HepG2 (cell line): ENCODE data around the gene IFIH1. TPM values are rescaled to one million over a fixed set of nuclear protein-coding genes. Genes with fewer than 3 reads are reported as not detected.

Experiments
- ATAC-seq: fragments of 200-7000 bp; cut with Tn5 transposase; 3 replicates; pipeline ENCODE4 v1.9.1; 2020; ENCODE audit warnings: mild to moderate bottlenecking, moderate library complexity
- BruUV-seq: library from RNA; stranded (reverse); fragments of 400-500 nt; replicated peaks from 2 replicates; lab custom pipeline; 2021; lab: Mats Ljungman, UMichigan
- CTCF ChIA-PET: fragments of 300-600 bp; formaldehyde crosslinking; extraction: SDS; loops from one replicate; lab custom pipeline; 2021; ENCODE audit warnings: low total read pairs, inconsistent platforms, low intra/inter-chr PET ratio; lab: Yijun Ruan, JAX
- POLR2A ChIA-PET: fragments of 350-600 bp; sonication (Branson Sonifier 250); formaldehyde crosslinking; loops from one replicate; lab custom pipeline; 2020; ENCODE audit warnings: antibody characterized with exemption, inconsistent platforms; lab: Yijun Ruan, JAX
- DNase-seq: peaks from one replicate; pipeline ENCODE4 v3.0.0-alpha.2; 2015; ENCODE audit warnings: low spot score
- FAIRE-seq: peaks from 3 replicates; lab custom pipeline; 2011; peaks lifted over from hg19 to GRCh38; lab: Jason Lieb, UNC
- H2AFZ ChIP-seq: one replicate; pipeline ENCODE4 v1.6.1; 2011; ENCODE audit warnings: low read length, inconsistent platforms
- H3K27ac ChIP-seq: fragments of 300-600 bp; 3 replicates; pipeline ENCODE4 v1.8.0; 2011; ENCODE audit warnings: mixed run types, mild to moderate bottlenecking, mixed read lengths, low read length, inconsistent platforms; ENCODE audit not compliant: insufficient read depth; ENCODE audit errors: extremely low read length
- H3K27me3 ChIP-seq, 2 experiments: fragments of 200-600 bp in 1 of 2; 2 replicates in 1 of 2; 3 replicates in 1 of 2; pipeline versions ENCODE4 v1.6.0 to v1.8.0; 2011; ENCODE audit warnings: low read length in 2 of 2, mild to moderate bottlenecking in 2 of 2, moderate library complexity in 2 of 2, inconsistent platforms in 1 of 2; ENCODE audit not compliant: insufficient read depth in 2 of 2, control insufficient read depth in 1 of 2
- H3K36me3 ChIP-seq, 2 experiments: fragments of 200-600 bp in 1 of 2; replicated peaks in 1 of 2; 2 replicates in 1 of 2; 3 replicates in 1 of 2; pipeline versions ENCODE4 v1.5.1 to v1.8.0; 2011; ENCODE audit warnings: low read length in 2 of 2, inconsistent platforms in 1 of 2; ENCODE audit not compliant: insufficient read depth in 2 of 2, control insufficient read depth in 1 of 2
- H3K4me1 ChIP-seq: 2 replicates; pipeline ENCODE4 v1.5.1; 2012; ENCODE audit warnings: low read length, inconsistent platforms; ENCODE audit not compliant: insufficient read depth
- H3K4me2 ChIP-seq: 2 replicates; pipeline ENCODE4 v1.6.0; 2011; ENCODE audit warnings: low read depth, low read length, inconsistent platforms
- H3K4me3 ChIP-seq, 3 experiments: fragments of 200-600 bp in 1 of 3; sonication (generic), shearing (Covaris generic) in 1 of 3; replicated peaks in 1 of 3; 2 replicates each; pipeline ENCODE4 v1.5.1; 2011 to 2016; ENCODE audit warnings: low read length in 3 of 3, inconsistent platforms in 2 of 3, low read depth in 2 of 3, mild to moderate bottlenecking in 2 of 3, control low read depth in 1 of 3, mixed read lengths in 1 of 3; ENCODE audit not compliant: insufficient read depth in 1 of 3
- H3K79me2 ChIP-seq: one replicate; pipeline ENCODE4 v1.6.1; 2011; ENCODE audit warnings: low read length, inconsistent platforms; ENCODE audit not compliant: insufficient read depth
- H3K9ac ChIP-seq: 2 replicates; pipeline ENCODE4 v1.6.0; 2011; ENCODE audit warnings: mild to moderate bottlenecking, low read depth, low read length, inconsistent platforms; ENCODE audit not compliant: insufficient read depth
- H3K9me3 ChIP-seq: 2 replicates; pipeline ENCODE4 v1.5.1; 2012; ENCODE audit warnings: mild to moderate bottlenecking, low read length
- H4K20me1 ChIP-seq: 2 replicates; pipeline ENCODE4 v1.6.0; 2011; ENCODE audit warnings: inconsistent platforms, mild to moderate bottlenecking, low read length, moderate library complexity; ENCODE audit not compliant: insufficient read depth
- BRD4 ChIP-seq: sonication (generic); formaldehyde crosslinking; IDR thresholded peaks from 2 replicates; pipeline ENCODE4 v1.4.0; 2020; ENCODE audit warnings: missing genetic modification reagents
- FIP1L1 ChIP-seq: fragments of 200-400 bp; formaldehyde crosslinking; IDR thresholded peaks from 2 replicates; pipeline ENCODE4 v1.6.1; 2018; ENCODE audit warnings: low read depth, mild to moderate bottlenecking, low read length, moderate library complexity, borderline replicate concordance; ENCODE audit not compliant: insufficient read depth
- MAZ ChIP-seq, 2 experiments: sonication (generic) in 1 of 2; formaldehyde crosslinking in 1 of 2; IDR thresholded peaks; 2 replicates each; pipeline versions ENCODE4 v1.5.0 to v1.6.1; 2012 to 2020; ENCODE audit warnings: low read depth in 2 of 2, mild to moderate bottlenecking in 2 of 2, borderline replicate concordance in 1 of 2, improper control_type of control experiment in 1 of 2, low read length in 1 of 2, missing genetic modification reagents in 1 of 2, moderate library complexity in 1 of 2
- REPIN1 ChIP-seq: sonication (generic); formaldehyde crosslinking; IDR thresholded peaks from 2 replicates; pipeline ENCODE4 v1.8.0; 2022; ENCODE audit warnings: missing genetic modification reagents, low read depth, mild to moderate bottlenecking, borderline replicate concordance
- SPEN ChIP-seq: sonication (generic); formaldehyde crosslinking; IDR thresholded peaks from 2 replicates; pipeline ENCODE4 v1.5.1; 2020; ENCODE audit warnings: low read depth, mild to moderate bottlenecking, missing genetic modification reagents
- TCF12 ChIP-seq, 2 experiments: fragments of 450-650 bp in 1 of 2; sonication (generic) in 1 of 2; formaldehyde crosslinking in 1 of 2; IDR thresholded peaks; 2 replicates each; pipeline versions ENCODE4 v1.6.1 to v1.8.0; 2017 to 2022; ENCODE audit warnings: antibody characterized with exemption in 1 of 2, mild to moderate bottlenecking in 1 of 2, missing genetic modification reagents in 1 of 2, moderate library complexity in 1 of 2
- TEAD3 ChIP-seq: optimal IDR thresholded peaks from 2 replicates; pipeline ENCODE3; 2016; ENCODE audit warnings: borderline replicate concordance
- ZBTB21 ChIP-seq: sonication (generic); formaldehyde crosslinking; IDR thresholded peaks from 2 replicates; pipeline ENCODE4 v1.4.0; 2020; ENCODE audit warnings: missing genetic modification reagents
- ZNF329 ChIP-seq: sonication (generic); formaldehyde crosslinking; IDR thresholded peaks from 2 replicates; pipeline ENCODE4 v1.9.0; 2021; ENCODE audit warnings: low read depth, mild to moderate bottlenecking, missing genetic modification reagents
- ZNF430 ChIP-seq: sonication (generic); formaldehyde crosslinking; IDR thresholded peaks from 2 replicates; pipeline ENCODE4 v1.9.0; 2021; ENCODE audit warnings: mild to moderate bottlenecking, missing genetic modification reagents
- WGBS: methylation state at CpG from one replicate; pipeline ENCODE4 v1.1.6; 2017; ENCODE audit warnings: low lambda C conversion rate; 5-methylcytosine and 5-hydroxymethylcytosine counted together
- in situ Hi-C: cut with HindIII; loops from 2 replicates; pipeline ENCODE4 v1.10.0; 2017; ENCODE audit warnings: low pct_unique_long_range_greater_than_20kb; ENCODE audit not compliant: extremely low pct_ligation_motif_present
- intact Hi-C: fragments of 100-400 bp; cut with micrococcal nuclease; formaldehyde crosslinking; loops from one replicate; pipeline ENCODE4 v1.10.0; 2022; ENCODE audit not compliant: unreplicated experiment
- polyA plus RNA-seq, 8 experiments: library from polyadenylated mRNA; depleted of rRNA in 3 of 8; stranded (reverse) in 7 of 8; unstranded in 1 of 8; fragments of >200 nt; fragmentation: Illumina TruSeq in 4 of 8; extraction: Trizol in 4 of 8; gene quantifications; 2 replicates each; pipeline versions ENCODE4 v1.2.1 to v1.2.3, GENCODE V29; 2011 to 2016; ENCODE audit warnings: low read depth in 4 of 8, missing spikeins in 1 of 8, mixed read lengths in 1 of 8; ENCODE audit not compliant: insufficient read depth in 1 of 8
- total RNA-seq, 5 experiments: library from RNA; depleted of rRNA; stranded (reverse); fragments of >200 nt; fragmentation: Illumina TruSeq; extraction: Trizol; gene quantifications; 2 replicates each; pipeline ENCODE4 v1.2.3, GENCODE V29; 2016; ENCODE audit warnings: low read depth in 1 of 5
- TF ChIP-seq, protein P1 (sequence below): sonication (generic); formaldehyde crosslinking; IDR thresholded peaks from 2 replicates; pipeline ENCODE4 v1.4.0; 2020; ENCODE audit warnings: missing genetic modification reagents

Gene IFIH1
- total and polyA plus RNA-seq, 2 of the 13 experiments (the other 11 are each of a cell fraction or from before 2014, with no cell fraction given), result 1.5 to 11.5 TPM

DNA sequence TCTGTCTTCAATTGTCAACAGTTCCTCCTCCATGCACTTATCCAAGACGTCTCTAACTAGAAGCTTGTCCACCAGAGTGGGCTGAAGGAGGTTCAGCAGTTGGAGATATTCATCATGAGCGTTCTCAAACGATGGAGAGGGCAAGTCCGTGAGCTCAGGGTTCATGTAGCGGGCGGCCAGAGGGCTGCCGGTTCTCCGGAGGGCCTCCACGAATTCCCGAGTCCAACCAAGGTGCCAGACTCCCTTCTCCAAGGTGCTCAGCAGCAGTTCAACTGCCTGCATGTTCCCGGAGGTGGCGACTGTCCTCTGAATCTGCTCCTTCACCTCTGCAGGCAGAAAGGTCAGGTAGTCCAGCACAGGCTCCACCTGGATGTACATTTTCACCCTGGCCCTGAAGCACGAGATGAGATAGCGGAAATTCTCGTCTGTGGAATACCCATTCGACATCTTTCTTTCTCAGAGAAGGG is 590 bp downstream of the IFIH1 start (continued):
- TF ChIP-seq, protein P1, sequence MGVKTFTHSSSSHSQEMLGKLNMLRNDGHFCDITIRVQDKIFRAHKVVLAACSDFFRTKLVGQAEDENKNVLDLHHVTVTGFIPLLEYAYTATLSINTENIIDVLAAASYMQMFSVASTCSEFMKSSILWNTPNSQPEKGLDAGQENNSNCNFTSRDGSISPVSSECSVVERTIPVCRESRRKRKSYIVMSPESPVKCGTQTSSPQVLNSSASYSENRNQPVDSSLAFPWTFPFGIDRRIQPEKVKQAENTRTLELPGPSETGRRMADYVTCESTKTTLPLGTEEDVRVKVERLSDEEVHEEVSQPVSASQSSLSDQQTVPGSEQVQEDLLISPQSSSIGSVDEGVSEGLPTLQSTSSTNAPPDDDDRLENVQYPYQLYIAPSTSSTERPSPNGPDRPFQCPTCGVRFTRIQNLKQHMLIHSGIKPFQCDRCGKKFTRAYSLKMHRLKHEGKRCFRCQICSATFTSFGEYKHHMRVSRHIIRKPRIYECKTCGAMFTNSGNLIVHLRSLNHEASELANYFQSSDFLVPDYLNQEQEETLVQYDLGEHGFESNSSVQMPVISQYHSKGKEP (CRISPR knock-in tag), result no peak
- TF ChIP-seq BRD4 (CRISPR knock-in tag) (no peak), TEAD3 (CRISPR knock-in tag) (peak; percentile 26), SPEN (CRISPR knock-in tag) (no peak), ZNF329 (0 out of 2 replicates have a peak, but pooled peaks have one; percentile 47), ZBTB21 (no peak), FIP1L1 (no peak), ZNF430 (peak; percentile 38; the same call in 1 of the 2 replicates), MAZ (IDR thresholded peaks at IDR 0.05; ENCODE audit: borderline replicate concordance, low read depth, low read length) (no peak), MAZ (CRISPR knock-in tag; IDR thresholded peaks at IDR 0.05; ENCODE audit: low read depth) (0 out of 2 replicates have a peak, but pooled peaks have one; percentile 15)

DNA sequence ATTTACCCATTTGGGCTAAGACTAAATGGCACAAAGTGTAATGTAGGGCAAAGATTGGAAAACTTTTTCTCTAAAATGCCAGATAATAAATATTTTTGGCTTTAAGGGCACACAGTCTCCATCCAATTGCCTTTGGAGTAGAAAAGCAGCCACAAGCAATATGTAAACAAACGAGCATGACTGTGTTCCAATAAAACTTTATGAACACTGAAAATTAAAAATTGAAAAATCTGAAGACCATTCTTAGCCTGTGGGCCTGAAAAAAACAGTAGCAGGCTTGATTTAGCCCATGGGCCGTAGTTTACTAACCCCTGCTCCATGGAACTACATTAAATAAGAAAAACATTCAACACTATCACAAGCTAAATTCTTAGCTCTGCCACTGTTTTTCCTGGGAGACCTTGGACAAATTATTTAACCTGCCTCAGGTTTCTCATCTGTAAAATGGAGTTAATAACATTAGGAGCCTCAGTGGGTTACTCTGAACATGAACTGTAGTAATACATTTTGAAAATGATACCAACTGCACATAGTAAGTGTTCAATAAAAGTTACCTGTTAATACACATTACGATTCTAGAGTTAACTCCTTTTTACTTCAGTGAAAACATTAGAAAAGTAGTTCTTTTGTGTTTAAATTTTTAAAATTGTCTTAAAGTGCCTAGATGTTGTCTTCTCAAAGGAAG is 1.3 kb downstream of the IFIH1 start:
- ATAC-seq (no peak), FAIRE-seq (no peak), DNase-seq (no peak)
- Histone ChIP-seq H3K4me3 (peak overlapping the region; percentile 80 to 88 (median 83)), H3K9me3 (no peaks in the 10 kb centered on the region), H3K79me2 (no peaks in the 10 kb centered on the region), H4K20me1 (no peaks in the 10 kb centered on the region), H3K27me3 (no peaks in the 10 kb centered on the region; a peak in 1 of 5 replicates), H3K4me1 (peaks cover 34% of the 10 kb centered on the region), H3K4me2 (peak overlapping the region; percentile 93), H3K27ac (no peak overlapping the region), H2AFZ (no peak overlapping the region), H3K9ac (no peak overlapping the region), H3K36me3 (no peaks in the 10 kb centered on the region)
- POLR2A ChIA-PET, result interaction anchor here (2.9 kb wide), 1 partner anchor 26 kb away, joined by 20 read pairs; the partner anchor contains the start of gene GCA
- BruUV-seq, result no TSS peak
- in situ Hi-C loops, result loop anchor here (25.0 kb wide), 1 partner anchor 330 kb away; no protein-coding TSS in a partner anchor
- intact Hi-C loops, result no loop called here
- 71% methylated on average over 3 of the region's 3 CpGs for WGBS
- CTCF ChIA-PET, result no interaction called here
- no peak for TF ChIP-seq TCF12 (IDR thresholded peaks at IDR 0.05)
- 0 out of 2 replicates have a peak, but pooled peaks have one; percentile 6 for TF ChIP-seq TCF12 (CRISPR knock-in tag; IDR thresholded peaks at IDR 0.05)
- TF ChIP-seq REPIN1 (CRISPR knock-in tag), result 0 out of 2 replicates have a peak, but pooled peaks have one; percentile 17
